ENCODE measurements around the gene LRRC4B. TPM values are rescaled to one million over a fixed set of nuclear protein-coding genes. Genes with fewer than 3 reads are reported as not detected.

The LRRC4B gene
- total and polyA plus RNA-seq, 2 of the 8 experiments (the other 6 are each of a cell fraction or from before 2014, with no cell fraction given), result 13.4 to 21.2 TPM

DNA sequence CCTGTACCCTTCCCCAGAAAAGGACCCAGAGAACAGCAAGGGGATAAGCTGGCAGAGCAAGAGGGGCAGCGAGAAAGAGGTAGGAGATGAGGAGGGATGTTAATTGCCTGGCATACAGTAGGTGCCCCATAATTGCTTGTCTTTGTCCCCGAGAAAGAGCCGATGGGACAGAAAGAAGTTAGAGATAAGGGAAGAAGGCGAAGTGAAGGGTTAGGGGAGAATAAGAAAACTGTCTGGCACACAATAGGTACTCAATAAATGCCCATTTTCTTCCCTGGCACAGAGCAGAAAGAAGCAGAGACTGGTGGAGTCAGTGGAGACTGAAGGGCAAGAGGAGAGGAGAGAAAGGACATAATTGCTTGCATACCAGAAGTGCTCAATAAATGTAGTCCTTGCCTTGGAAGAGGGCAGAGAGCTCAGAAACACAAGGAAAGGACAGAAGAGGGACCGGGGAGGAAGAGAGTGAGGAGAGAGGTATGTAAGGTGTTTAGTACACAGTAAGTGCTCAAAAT lies 73.2 kb downstream of the LRRC4B start:
- Histone ChIP-seq H2BK20ac (ENCODE audit: low read length) (no peak overlapping the region), H3K36me3 (ENCODE audit: control insufficient read depth in 2 of 4, insufficient read depth in 4 of 4, low read length in 3 of 4) (no peaks in the 10 kb centered on the region), H4K5ac (ENCODE audit: insufficient read length, low read depth, low read length) (no peak overlapping the region), H3K14ac (ENCODE audit: insufficient read length) (no peak overlapping the region), H2BK15ac (ENCODE audit: low read length) (no peak overlapping the region), H3K23me2 (ENCODE audit: low read depth, low read length) (peaks cover 6% of the 10 kb centered on the region; the same call in 1 of the 2 replicates), H3K9me3 (ENCODE audit: insufficient read depth in 2 of 2, low read depth in 1 of 2, low read length in 1 of 2) (no peaks in the 10 kb centered on the region), H3K4me3 (ENCODE audit: extremely low read depth in 1 of 4, insufficient read depth in 2 of 4, low read depth in 3 of 4, low read length in 4 of 4) (no peak overlapping the region), H3K23ac (ENCODE audit: insufficient read length) (no peak overlapping the region), H2AFZ (ENCODE audit: low read length) (no peak overlapping the region), H2BK12ac (ENCODE audit: low read depth, low read length) (no peak overlapping the region), H2AK5ac (ENCODE audit: low read depth, low read length) (no peak overlapping the region), H3K4me2 (ENCODE audit: insufficient read depth in 1 of 2, low read depth in 2 of 2, low read length in 2 of 2) (no peak overlapping the region), H4K20me1 (replicated peaks in 1 of 2; ENCODE audit: control insufficient read depth in 1 of 2, insufficient read depth in 2 of 2, low read length in 2 of 2) (no peaks in the 10 kb centered on the region), H4K8ac (ENCODE audit: extremely low read depth, insufficient read depth, low read length) (no peak overlapping the region), H2BK120ac (replicated peaks; ENCODE audit: low read depth, low read length) (no peak overlapping the region), H3K9ac (replicated peaks in 1 of 4; ENCODE audit: extremely low read depth in 1 of 4, low read depth in 3 of 4, low read length in 3 of 4) (no peak overlapping the region), H3K79me1 (ENCODE audit: low read depth, low read length) (no peaks in the 10 kb centered on the region), H4K91ac (replicated peaks; ENCODE audit: insufficient read length, low read length) (no peak overlapping the region), H3K18ac (ENCODE audit: extremely low read depth, low read length) (no peak overlapping the region), H3K4me1 (replicated peaks in 1 of 4; ENCODE audit: control insufficient read depth in 3 of 4, insufficient read depth in 4 of 4, low read length in 3 of 4) (peaks cover 0 to 12% (median 6%) of the 10 kb centered on the region in 4 experiments; a peak in 5 of 7 replicates), H3K27me3 (replicated peaks in 1 of 4; ENCODE audit: control insufficient read depth in 3 of 4, extremely low read depth in 1 of 4, insufficient read depth in 3 of 4, low read length in 3 of 4) (peaks cover 10 to 78% (median 66%) of the 10 kb centered on the region in 4 experiments), H2BK5ac (ENCODE audit: low read depth, low read length) (no peak overlapping the region), H3K4ac (replicated peaks; ENCODE audit: insufficient read length, low read depth, low read length) (no peak overlapping the region), H3K56ac (replicated peaks; ENCODE audit: insufficient read length, low read depth, low read length) (no peak overlapping the region), H3K79me2 (ENCODE audit: control insufficient read depth in 1 of 2, insufficient read depth in 2 of 2, low read length in 2 of 2) (no peaks in the 10 kb centered on the region), H3K27ac (ENCODE audit: low read depth, low read length) (no peak overlapping the region)
- WGBS, 2 experiments (ENCODE audit: extremely low coverage in 1 of 2, insufficient coverage in 1 of 2, insufficient read length in 1 of 2, insufficient replicate concordance in 2 of 2, low coverage in 1 of 2, low lambda C conversion rate in 2 of 2, missing lambda C conversion rate in 1 of 2), result 81% methylated on average over 5 of the region's 5 CpGs; no CpG with 5 or more reads in 1 of the 2 experiments
- POLR2A ChIA-PET (ENCODE audit: partially characterized antibody), result no interaction called here
- TF ChIP-seq EZH2 (IDR thresholded peaks at IDR 0.05; ENCODE audit: low read depth, low read length, severe bottlenecking), result no peak
- no peak for TF ChIP-seq FOSL1 (IDR thresholded peaks at IDR 0.05; ENCODE audit: insufficient read depth, low read depth, low read length)
- TF ChIP-seq CBX5 (IDR thresholded peaks at IDR 0.05; ENCODE audit: low read depth, low read length), result no peak
- no peak for TF ChIP-seq TBP (IDR thresholded peaks at IDR 0.05; ENCODE audit: low read depth, low read length)
- no peak for TF ChIP-seq ASH2L (IDR thresholded peaks at IDR 0.05; ENCODE audit: low read length)
- no peak for TF ChIP-seq KDM1A (IDR thresholded peaks at IDR 0.05; ENCODE audit: borderline replicate concordance, low read length)
- FAIRE-seq (no peak), DNase-seq (ENCODE audit: low read depth in 1 of 2, low spot score in 2 of 2) (no peak)
- CTCF ChIA-PET (ENCODE audit: partially characterized antibody), result interaction anchor here (1.1 to 2.5 kb wide), 4 partner anchors 8 to 62 kb away, joined by 3 to 12 read pairs (median 4); no protein-coding TSS in a partner anchor
